Middle frontal gyrus (tissue), 1 donor: ENCODE measurements around the gene CNMD.

Experiments used
- DNase-seq: peaks from one replicate; pipeline ENCODE4 v3.0.0-alpha.2; 2015; ENCODE audit warnings: low spot score; ENCODE audit errors: extremely low spot score

Gene CNMD

DNA sequence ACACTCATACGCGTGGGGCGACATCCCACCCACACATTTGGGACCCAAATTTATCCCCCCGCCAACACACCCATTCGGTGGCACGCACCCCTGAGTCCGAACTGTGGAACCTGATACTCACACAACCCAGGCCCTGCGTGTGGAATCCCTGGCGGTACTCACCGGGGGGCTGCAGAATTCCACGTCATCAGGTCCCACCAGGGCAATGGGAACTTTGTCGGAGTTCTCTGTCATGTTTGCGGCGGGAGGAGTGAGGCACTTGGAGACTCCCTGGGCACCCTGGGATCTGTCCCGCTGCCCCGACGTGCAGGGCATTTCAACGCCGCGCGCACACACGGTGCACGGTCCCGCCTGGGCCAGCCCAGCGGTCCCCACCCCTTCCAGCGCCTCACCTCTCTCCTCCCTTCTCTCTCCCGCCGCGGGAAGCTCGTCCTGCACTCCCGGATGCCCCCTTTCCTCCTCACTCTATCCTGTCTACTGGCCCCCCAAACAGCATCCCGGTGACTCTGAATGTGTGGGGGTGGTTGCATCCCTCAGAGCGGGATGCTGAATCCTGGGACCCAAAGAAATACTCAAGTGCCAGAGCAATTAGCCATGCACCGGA, at the start of gene CNMD:
Gene CNMD, minus strand, starts transcription at position 353 of the 604 bp plus-strand sequence. Its CDS starts 119 bp downstream, at position 234.
- DNase-seq: no peak

DNA sequence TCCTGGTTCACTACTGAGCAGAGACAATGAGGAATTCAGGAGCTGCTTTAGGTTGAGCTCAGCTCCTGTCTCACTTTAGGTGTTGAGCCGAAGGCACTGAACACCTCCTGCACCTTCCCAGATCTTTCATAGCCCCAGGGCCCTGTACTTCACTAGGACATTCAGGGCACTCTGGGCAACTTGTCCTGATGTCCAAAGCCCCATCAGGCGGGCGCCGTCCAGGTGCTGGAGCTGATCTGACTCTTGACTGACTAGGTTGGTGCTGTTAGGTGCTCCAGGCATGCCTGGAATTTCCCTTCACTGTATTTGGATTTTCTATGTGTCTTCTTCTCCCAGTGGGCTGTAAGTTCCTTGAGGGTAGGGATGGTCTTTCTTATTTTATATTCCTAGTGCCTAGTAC, 48.4 kb upstream of the CNMD start:
- no peak for DNase-seq

DNA sequence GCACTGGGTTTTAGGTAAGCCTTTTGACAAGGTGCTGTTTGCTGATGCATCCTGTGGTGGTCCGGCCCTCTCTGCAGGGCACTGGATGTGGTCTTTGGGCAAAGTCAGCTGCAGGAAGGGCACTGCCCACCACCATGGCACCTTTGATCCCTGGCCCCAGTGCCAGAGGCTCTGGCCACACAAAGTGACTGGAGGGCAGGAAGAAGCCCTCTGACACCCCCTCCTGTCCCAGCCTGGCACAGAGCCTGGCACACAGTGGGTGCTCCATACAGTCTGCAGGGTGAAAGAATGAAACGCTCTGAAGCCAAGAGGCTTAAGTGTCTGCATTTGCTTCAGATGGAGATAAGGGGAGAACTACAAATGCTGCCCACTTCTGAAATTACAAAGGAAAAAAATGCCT, 47.6 kb upstream of the CNMD start:
- DNase-seq: no peak

DNA sequence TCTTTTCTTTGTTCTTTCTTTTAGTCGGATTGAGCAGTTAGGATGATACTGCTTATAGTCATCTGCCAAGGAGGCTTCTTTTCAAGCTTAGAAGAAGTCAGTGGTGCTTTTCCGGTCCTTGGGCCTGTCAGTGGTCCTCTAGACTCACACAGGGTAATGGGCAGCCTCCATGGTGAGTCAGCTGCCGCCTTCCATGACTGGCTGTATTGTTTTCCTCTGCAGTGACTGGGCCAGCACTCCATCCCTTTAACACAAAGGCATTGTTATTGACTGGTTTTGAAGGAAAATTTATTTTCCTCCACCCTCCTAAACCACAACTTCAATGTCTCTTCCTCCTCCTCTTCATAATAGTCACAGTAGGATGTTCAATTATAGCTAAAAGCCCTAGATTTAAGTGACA, 47.1 kb upstream of the CNMD start:
- peak; percentile 59 for DNase-seq

DNA sequence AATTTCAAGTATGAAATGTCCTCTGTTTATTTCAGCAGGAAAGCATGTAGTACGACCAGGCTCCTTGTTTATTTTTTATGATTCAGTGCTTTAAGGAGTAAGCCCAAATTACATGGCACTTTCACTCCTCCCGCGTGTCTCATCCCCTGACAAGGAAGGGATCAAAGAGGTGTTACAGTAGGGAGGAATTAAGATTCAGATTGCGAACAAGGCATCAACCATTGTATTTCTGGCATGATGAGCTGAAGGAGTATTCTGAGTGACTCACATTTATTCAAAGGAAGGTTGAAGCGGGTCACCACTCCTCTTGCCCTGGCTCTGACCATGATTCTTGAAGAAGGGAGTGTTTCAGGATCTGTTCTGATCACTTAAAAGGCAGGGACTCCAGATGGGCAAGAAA, 46.1 kb upstream of the CNMD start:
- no peak for DNase-seq

DNA sequence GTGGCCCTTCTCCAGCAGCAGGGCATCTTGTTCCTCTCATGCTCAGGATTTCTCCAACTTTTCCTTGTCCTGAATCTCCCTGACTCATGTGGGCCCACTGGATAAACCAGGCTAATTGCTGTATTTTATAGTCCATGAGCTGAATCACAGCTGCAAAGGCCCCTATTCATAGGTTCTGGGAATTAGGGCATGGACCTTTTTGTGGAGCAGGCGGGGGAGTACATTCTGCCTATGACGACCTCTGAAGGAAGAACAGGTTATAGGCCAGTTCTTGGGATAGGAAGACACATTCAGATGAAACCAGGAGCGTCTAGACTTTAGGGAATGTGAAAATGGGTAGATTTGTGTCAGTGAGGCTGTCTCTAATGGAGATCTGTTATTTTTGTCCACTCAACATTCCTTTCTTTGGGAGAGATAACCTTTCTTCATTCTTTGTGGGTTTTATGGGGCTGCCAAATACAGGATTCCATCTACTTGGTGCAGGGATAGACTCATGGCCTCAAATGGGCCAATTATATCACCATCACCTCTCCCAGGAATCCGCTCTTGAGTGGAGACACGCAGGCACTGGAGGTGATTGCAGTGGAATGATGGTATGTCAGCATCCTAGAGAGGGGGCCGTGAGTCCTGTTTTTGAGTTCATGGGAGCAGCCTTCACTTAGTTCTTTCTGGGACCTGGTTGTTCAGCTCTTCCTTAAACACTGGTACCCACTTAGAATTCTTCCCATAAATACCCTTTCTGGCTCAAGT, 45.1 kb upstream of the CNMD start:
- no peak for DNase-seq

DNA sequence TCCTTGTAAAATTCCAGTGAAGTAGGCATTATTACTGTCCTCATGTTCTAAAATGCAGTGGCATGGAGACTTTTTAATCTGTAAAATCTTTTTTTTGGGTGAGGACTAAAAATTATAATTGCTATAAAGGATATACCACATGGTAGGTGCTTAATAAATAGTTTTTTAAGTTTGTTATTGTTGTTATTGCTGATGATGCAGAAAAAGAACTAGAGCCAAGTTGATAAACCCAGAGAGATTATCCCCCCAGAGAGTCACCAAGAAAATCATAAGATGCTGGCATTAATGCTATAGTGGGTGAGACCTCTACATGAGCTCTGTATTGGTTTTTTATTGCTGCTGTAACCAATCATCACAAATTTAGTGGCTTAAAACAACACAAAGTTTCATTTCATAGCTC, 44.3 kb upstream of the CNMD start:
- no peak for DNase-seq

DNA sequence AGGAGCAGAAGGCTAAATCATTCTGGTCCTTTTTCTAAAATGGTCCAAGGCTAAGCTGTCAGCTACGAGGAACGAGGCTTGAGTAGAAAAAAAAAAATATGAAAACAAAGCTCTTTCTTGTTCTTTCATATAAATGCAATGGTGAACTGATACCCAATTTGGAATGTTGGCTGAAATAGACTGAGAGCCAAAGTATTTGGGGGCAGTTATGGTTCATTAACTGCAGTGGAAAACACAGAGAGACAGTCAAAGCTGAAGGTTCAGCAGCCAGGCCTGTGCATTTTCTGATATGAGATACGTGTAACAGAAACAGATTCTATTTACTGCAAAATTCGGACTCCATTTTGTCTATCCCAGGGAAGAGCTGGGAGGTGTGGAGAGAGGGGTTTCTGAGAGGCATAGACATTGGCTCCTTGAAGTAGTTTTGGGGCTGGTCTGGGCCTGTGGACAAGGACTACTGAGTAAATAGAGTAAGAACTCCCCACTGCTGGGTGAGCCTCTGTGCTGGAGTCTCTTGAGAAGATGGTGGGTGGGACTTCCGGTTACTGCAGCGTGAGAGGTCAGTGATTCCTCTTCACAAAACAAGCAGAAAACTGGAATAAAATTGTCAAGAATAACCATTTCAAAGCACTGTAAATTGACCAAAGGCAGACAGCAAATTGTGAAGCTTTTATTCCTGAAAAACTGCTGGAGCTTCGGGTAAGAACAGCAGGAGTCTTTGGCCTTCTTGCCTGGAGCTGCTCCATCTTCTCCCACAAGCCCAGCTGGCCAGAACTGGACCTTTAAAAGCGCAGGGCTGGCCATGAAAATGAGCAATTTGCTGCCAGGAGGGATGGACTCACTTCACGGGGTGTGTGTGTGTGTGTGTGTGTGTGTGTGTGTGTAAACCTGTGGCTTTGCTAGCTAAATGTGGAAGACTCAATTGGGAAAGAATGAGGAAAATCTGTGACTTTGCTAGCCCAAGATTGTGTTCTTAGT, 43.1 kb upstream of the CNMD start:
- DNase-seq: no peak

DNA sequence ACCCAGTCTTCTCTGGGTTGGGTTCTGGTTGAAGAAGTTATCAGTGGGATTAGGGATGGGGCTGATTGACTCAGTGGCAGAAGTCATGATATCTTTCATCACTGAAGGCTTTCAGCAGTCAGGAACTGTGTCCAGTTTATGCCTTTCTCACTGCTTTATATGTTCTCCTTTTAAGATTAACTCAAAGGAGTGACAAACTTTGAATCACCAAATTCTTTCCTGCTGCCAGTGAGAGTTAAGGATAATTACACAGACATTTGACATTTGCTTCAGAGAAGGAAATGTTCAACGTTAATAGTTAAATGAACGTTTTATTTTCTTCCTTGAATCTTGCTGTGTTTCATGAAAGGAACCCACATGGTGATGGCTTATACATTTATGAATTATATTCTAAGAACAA, 41.0 kb upstream of the CNMD start:
- DNase-seq: no peak

DNA sequence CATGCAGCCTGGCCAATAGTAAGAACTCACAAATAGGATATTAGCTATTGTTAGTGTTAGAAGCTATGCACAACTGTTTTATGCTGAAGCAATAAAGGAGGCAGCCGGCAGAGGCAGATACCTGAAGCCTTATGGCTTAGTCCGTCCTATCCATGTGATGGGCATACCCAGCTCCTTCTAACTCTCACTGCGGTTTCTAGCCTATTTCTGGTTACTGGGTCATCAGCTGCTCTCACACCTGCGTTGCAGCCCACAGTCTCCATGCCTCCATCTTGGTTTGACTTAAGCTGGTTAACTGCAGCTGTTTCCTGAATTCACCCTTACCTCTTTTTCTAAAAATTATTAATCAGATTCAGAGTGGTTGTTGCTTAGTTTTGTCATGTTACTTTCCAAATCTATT, 40.5 kb upstream of the CNMD start:
- DNase-seq: no peak

DNA sequence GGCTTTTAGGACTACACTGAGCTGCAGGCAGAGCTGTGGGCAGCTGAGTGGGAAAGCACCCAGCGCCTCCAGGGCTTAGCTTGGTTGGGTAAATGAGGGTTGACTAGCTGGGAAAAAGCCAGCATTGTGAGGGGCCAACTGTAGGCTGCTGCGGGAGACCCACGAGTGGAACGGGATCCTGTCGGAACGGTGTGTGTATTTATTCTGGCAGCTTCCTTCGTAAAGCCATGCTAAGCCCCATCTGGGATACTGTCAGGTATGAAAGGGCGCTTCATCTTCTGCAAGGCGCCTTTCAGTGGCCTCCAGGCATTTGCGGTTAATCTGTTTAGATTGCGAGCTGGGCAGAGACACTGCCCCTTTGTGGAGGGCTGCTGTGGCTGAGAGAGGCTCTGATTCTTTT, 39.5 kb upstream of the CNMD start:
- no peak for DNase-seq

DNA sequence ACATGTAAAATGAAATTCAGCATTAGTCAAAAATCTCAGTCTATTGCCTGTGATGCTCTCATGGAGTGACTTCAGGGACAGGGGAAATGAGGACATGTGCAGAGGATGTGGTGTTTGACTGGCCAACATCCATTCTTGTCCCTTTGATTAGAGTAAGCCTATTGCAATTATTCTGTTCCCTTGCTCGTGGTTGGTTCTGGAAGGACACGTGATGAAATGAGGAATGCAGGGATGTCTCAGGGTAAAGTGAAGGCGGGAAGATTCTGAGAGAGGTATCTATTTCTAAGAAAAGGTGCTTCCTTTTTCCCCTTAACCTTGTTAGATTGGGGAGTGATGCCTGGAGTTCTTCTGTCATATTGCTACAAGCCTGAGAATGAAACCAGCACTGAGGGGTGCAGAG, 37.1 kb upstream of the CNMD start:
- DNase-seq: no peak

DNA sequence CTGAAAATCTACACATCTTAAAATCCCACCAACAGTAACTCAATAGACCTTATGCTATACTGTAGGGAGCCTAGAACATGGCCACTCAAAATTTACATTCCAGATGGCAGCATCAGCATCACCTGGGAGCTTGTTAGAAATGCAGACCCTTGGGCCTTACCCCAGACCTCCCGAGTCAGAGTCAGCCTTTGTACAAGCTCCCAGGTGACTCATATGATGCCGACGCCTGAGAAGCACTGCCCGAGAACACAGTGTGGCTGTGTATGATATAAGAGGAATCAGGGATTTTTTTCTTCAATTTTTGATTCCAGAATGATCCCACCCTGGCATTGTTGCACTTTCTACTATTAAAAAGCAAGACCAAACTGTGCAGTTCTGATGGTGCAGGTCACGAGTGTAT, 35.9 kb upstream of the CNMD start:
- no peak for DNase-seq

DNA sequence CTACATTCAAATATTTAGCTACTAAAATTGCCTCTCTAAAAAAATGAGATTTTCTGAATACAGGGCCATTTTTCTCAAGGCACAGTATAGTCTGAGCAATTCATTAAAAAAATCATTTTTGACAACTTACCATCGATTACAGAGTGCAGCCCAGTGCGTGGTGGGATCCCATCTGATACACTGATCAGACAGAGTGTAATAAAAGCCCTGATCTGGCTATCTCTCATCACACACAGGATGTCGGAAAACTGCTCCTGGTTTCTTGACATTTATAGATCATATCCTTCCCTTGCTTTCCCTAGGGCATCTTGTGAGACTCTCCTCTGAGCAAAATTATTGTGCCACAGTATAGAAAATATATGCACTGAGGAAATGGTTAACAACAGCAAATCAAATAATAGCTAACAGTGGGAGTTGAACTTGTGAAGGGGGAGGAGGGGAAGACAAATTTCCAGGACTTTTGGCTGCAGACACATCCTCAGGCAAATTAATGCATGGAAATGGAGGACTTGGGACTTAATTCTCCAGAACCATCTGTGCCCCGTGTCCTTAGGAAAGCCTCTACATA, 28.4 kb upstream of the CNMD start:
- DNase-seq: no peak

DNA sequence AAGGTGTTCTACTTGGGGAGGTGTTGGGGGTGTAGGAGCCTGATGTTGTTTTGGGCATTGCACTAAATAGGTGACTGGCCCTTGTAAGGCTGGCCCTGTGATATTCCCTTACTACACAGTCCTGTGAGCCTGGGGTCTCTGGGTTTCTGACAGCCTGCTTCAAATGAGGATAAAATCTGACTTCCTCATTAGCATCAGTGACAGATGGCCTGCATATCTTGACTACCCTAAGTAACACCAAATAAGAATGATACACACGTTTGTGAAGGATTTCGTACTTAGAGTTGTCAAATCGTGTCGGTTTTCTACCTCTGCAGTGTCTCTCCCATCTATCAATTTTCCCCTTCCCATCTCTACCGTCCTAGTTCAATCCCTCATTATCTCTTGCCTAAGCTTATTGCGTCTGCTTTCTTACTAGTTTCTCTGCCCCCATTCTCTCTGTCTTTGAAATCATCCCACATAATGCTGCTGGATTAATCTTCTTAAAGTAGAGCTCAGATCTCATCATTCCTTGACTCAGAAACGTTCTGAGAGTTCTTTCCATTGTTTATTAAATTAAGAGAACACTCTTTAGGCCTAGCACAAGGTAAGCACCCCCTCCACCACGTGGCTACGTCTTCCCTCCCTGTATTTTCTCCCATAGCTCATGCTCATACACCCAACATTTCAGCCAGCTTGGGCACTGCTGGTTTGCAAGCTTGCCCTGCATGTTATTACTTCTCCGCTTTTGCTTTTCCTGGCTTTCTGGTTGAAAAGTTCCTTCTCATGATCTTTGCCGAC, 26.2 kb upstream of the CNMD start:
- no peak for DNase-seq

DNA sequence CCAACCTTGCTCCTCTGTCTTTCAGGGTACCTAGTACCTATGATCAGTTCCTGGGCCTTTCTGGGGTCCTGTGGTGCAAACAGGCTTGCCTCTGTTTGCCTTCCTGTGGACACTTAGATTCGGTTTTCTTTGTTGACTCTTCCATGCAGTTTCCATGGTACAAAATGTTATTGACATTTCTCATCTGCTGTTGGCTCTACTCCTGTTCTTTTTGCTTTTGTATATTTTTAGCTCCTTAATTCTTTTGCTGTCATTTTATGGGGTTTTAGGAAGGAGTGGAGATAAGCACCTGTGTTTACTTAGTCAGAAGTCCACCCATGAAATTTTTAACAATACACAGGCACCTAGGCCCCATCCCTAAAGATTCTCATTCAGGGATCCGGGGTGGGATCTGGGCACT, 20.5 kb upstream of the CNMD start:
- no peak for DNase-seq

DNA sequence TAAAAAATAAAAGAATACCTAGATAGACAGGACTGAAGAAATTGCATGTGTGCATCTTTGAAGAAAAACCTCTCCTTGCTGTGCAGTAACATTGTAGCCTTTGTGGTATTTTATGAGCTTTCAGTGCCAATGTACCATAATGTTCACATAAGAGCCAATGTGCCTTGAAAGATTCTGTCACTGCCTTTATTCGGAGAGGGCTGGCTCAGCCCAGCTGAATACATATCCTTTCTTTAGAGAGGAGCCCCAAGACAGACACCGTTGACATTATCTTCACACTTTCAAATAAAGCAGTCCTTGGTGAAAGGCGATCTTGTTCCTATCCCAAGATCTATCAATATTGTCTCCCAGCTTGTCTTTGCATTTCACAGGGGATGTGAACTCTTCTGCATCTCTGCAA, 18.5 kb upstream of the CNMD start:
- DNase-seq: no peak

DNA sequence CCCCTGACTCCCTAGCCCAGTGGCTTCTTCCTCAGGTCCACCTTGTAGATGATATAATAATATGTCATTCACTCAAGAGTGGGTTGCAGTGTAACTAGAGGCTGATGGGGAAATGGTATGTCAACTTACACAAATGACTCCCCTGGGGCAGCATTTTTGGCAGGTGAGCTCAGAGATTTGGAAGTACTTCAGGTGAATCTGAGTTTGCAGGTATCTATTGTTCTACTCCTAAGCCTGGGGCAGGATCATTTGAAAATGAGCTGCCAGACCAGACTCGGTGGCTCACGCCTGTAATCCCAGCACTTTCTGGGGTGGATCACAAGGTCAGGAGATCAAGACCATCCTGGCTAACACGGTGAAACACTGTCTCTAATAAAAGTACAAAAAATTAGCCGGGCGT, 11.6 kb upstream of the CNMD start:
- DNase-seq: no peak

DNA sequence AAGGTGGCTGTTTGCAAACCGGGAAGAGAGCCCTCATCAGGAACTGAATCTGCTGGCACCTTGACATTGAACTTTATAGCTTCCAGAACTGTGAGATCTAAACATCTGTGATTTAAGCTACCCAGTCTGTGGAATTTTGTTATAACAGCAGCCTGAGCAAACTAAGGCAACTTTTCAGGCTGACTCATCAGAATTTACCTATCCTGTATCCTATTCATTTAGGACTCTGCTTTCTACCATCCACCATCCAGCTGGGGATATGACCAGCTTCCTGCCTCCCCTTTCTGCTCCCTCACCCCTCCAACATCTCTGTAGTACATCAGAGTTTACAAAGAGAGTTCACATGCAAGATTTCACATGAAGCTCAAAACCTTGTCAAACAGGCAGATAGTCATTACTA, 11.1 kb upstream of the CNMD start:
- DNase-seq: no peak

DNA sequence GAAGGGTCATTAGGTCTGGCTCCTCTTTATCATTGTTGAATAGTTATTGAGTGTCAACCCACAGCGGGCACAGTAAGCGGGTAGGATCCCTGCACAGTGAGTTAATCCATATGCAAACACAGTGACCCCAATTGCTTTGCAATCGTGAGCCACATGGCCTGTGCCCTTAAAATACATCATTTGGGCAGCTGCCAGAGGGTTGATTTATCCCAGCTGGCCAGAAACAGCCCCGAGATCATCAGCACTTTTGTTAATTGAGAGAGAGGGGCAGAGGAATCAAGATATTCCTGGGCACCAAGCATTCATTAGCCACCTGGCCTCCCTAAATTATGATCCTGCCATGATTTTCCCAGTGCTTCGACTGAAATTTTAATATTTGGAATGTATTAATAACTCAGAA, 9.8 kb upstream of the CNMD start:
- DNase-seq: no peak

DNA sequence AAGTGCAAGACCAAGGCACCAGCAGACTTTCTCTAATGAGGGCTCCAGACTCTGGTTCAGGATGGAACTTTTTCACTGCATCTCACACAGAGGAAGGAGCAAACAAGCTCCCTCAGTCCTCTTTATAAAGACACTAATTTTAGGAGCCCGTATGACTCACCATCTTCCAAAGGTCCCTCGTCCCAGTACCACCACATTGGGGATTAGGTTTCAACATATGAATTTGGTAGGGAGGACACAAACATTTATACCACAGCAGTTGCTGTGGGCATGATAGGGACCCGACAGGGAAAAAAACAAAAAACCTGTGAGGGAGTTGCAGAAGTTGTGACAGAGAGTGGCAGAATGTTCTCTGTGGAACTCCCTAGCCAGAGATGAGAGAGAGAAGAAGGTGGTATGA, 6.5 kb upstream of the CNMD start:
- no peak for DNase-seq
